HepG2 (cell line): ENCODE results near the gene B3GALT5. TPM values are rescaled to one million over a fixed set of nuclear protein-coding genes. Genes with fewer than 3 reads are reported as not detected.

Experiments
- ATAC-seq: fragments of 200-7000 bp; cut with Tn5 transposase; 3 replicates; pipeline ENCODE4 v1.9.1; 2020; ENCODE audit warnings: mild to moderate bottlenecking, moderate library complexity
- BruUV-seq: library from RNA; stranded (reverse); fragments of 400-500 nt; replicated peaks from 2 replicates; lab custom pipeline; 2021; lab: Mats Ljungman, UMichigan
- CTCF ChIA-PET: fragments of 300-600 bp; formaldehyde crosslinking; extraction: SDS; loops from one replicate; lab custom pipeline; 2021; ENCODE audit warnings: low total read pairs, inconsistent platforms, low intra/inter-chr PET ratio; lab: Yijun Ruan, JAX
- POLR2A ChIA-PET: fragments of 350-600 bp; sonication (Branson Sonifier 250); formaldehyde crosslinking; loops from one replicate; lab custom pipeline; 2020; ENCODE audit warnings: antibody characterized with exemption, inconsistent platforms; lab: Yijun Ruan, JAX
- DNase-seq: peaks from one replicate; pipeline ENCODE4 v3.0.0-alpha.2; 2015; ENCODE audit warnings: low spot score
- FAIRE-seq: peaks from 3 replicates; lab custom pipeline; 2011; peaks lifted over from hg19 to GRCh38; lab: Jason Lieb, UNC
- H2AFZ ChIP-seq: one replicate; pipeline ENCODE4 v1.6.1; 2011; ENCODE audit warnings: low read length, inconsistent platforms
- H3K27ac ChIP-seq: fragments of 300-600 bp; 3 replicates; pipeline ENCODE4 v1.8.0; 2011; ENCODE audit warnings: mixed run types, mild to moderate bottlenecking, mixed read lengths, low read length, inconsistent platforms; ENCODE audit not compliant: insufficient read depth; ENCODE audit errors: extremely low read length
- H3K27me3 ChIP-seq, 2 experiments: fragments of 200-600 bp in 1 of 2; 2 replicates in 1 of 2; 3 replicates in 1 of 2; pipeline versions ENCODE4 v1.6.0 to v1.8.0; 2011; ENCODE audit warnings: low read length in 2 of 2, mild to moderate bottlenecking in 2 of 2, moderate library complexity in 2 of 2, inconsistent platforms in 1 of 2; ENCODE audit not compliant: insufficient read depth in 2 of 2, control insufficient read depth in 1 of 2
- H3K36me3 ChIP-seq, 2 experiments: fragments of 200-600 bp in 1 of 2; replicated peaks in 1 of 2; 2 replicates in 1 of 2; 3 replicates in 1 of 2; pipeline versions ENCODE4 v1.5.1 to v1.8.0; 2011; ENCODE audit warnings: low read length in 2 of 2, inconsistent platforms in 1 of 2; ENCODE audit not compliant: insufficient read depth in 2 of 2, control insufficient read depth in 1 of 2
- H3K4me1 ChIP-seq: 2 replicates; pipeline ENCODE4 v1.5.1; 2012; ENCODE audit warnings: low read length, inconsistent platforms; ENCODE audit not compliant: insufficient read depth
- H3K4me2 ChIP-seq: 2 replicates; pipeline ENCODE4 v1.6.0; 2011; ENCODE audit warnings: low read depth, low read length, inconsistent platforms
- H3K4me3 ChIP-seq, 3 experiments: fragments of 200-600 bp in 1 of 3; sonication (generic), shearing (Covaris generic) in 1 of 3; replicated peaks in 1 of 3; 2 replicates each; pipeline ENCODE4 v1.5.1; 2011 to 2016; ENCODE audit warnings: low read length in 3 of 3, inconsistent platforms in 2 of 3, low read depth in 2 of 3, mild to moderate bottlenecking in 2 of 3, control low read depth in 1 of 3, mixed read lengths in 1 of 3; ENCODE audit not compliant: insufficient read depth in 1 of 3
- H3K79me2 ChIP-seq: one replicate; pipeline ENCODE4 v1.6.1; 2011; ENCODE audit warnings: low read length, inconsistent platforms; ENCODE audit not compliant: insufficient read depth
- H3K9ac ChIP-seq: 2 replicates; pipeline ENCODE4 v1.6.0; 2011; ENCODE audit warnings: mild to moderate bottlenecking, low read depth, low read length, inconsistent platforms; ENCODE audit not compliant: insufficient read depth
- H3K9me3 ChIP-seq: 2 replicates; pipeline ENCODE4 v1.5.1; 2012; ENCODE audit warnings: mild to moderate bottlenecking, low read length
- H4K20me1 ChIP-seq: 2 replicates; pipeline ENCODE4 v1.6.0; 2011; ENCODE audit warnings: inconsistent platforms, mild to moderate bottlenecking, low read length, moderate library complexity; ENCODE audit not compliant: insufficient read depth
- PAXIP1 ChIP-seq: sonication (generic); formaldehyde crosslinking; conservative IDR thresholded peaks from 2 replicates; pipeline ENCODE4 v1.4.0; 2020; ENCODE audit warnings: mild to moderate bottlenecking, missing genetic modification reagents, moderate library complexity
- ZNF263 ChIP-seq: sonication (generic); formaldehyde crosslinking; IDR thresholded peaks from 2 replicates; pipeline ENCODE4 v1.4.0; 2020; ENCODE audit warnings: missing genetic modification reagents
- ZNF430 ChIP-seq: sonication (generic); formaldehyde crosslinking; IDR thresholded peaks from 2 replicates; pipeline ENCODE4 v1.9.0; 2021; ENCODE audit warnings: mild to moderate bottlenecking, missing genetic modification reagents
- ZNF543 ChIP-seq: sonication (generic); formaldehyde crosslinking; IDR thresholded peaks from 2 replicates; pipeline ENCODE4 v1.4.0; 2020; ENCODE audit warnings: mild to moderate bottlenecking, missing genetic modification reagents
- ZNF564 ChIP-seq: sonication (generic); formaldehyde crosslinking; IDR thresholded peaks from 2 replicates; pipeline ENCODE4 v1.8.1; 2023; ENCODE audit warnings: mild to moderate bottlenecking, missing genetic modification reagents
- ZNF572 ChIP-seq: sonication (generic); formaldehyde crosslinking; IDR thresholded peaks from 2 replicates; pipeline ENCODE4 v1.5.1; 2020; ENCODE audit warnings: mild to moderate bottlenecking, missing genetic modification reagents
- ZNF670 ChIP-seq: sonication (generic); formaldehyde crosslinking; IDR thresholded peaks from 2 replicates; pipeline ENCODE4 v1.8.0; 2022; ENCODE audit warnings: mild to moderate bottlenecking, missing genetic modification reagents, borderline replicate concordance
- WGBS: methylation state at CpG from one replicate; pipeline ENCODE4 v1.1.6; 2017; ENCODE audit warnings: low lambda C conversion rate; 5-methylcytosine and 5-hydroxymethylcytosine counted together
- in situ Hi-C: cut with HindIII; loops from 2 replicates; pipeline ENCODE4 v1.10.0; 2017; ENCODE audit warnings: low pct_unique_long_range_greater_than_20kb; ENCODE audit not compliant: extremely low pct_ligation_motif_present
- intact Hi-C: fragments of 100-400 bp; cut with micrococcal nuclease; formaldehyde crosslinking; loops from one replicate; pipeline ENCODE4 v1.10.0; 2022; ENCODE audit not compliant: unreplicated experiment
- polyA plus RNA-seq, 8 experiments: library from polyadenylated mRNA; depleted of rRNA in 3 of 8; stranded (reverse) in 7 of 8; unstranded in 1 of 8; fragments of >200 nt; fragmentation: Illumina TruSeq in 4 of 8; extraction: Trizol in 4 of 8; gene quantifications; 2 replicates each; pipeline versions ENCODE4 v1.2.1 to v1.2.3, GENCODE V29; 2011 to 2016; ENCODE audit warnings: low read depth in 4 of 8, missing spikeins in 1 of 8, mixed read lengths in 1 of 8; ENCODE audit not compliant: insufficient read depth in 1 of 8
- total RNA-seq, 5 experiments: library from RNA; depleted of rRNA; stranded (reverse); fragments of >200 nt; fragmentation: Illumina TruSeq; extraction: Trizol; gene quantifications; 2 replicates each; pipeline ENCODE4 v1.2.3, GENCODE V29; 2016; ENCODE audit warnings: low read depth in 1 of 5
- TF ChIP-seq, protein P1 (sequence below): sonication (generic); formaldehyde crosslinking; IDR thresholded peaks from 2 replicates; pipeline ENCODE4 v1.4.0; 2020; ENCODE audit warnings: missing genetic modification reagents
- TF ChIP-seq, protein P2 (sequence below): sonication (generic); formaldehyde crosslinking; IDR thresholded peaks from 2 replicates; pipeline ENCODE4 v1.9.0; 2021; ENCODE audit warnings: missing genetic modification reagents, borderline replicate concordance

The B3GALT5 gene
- total and polyA plus RNA-seq, 2 of the 13 experiments (the other 11 are each of a cell fraction or from before 2014, with no cell fraction given), result 0.02 to 0.03 TPM

- TF ChIP-seq, protein P1, sequence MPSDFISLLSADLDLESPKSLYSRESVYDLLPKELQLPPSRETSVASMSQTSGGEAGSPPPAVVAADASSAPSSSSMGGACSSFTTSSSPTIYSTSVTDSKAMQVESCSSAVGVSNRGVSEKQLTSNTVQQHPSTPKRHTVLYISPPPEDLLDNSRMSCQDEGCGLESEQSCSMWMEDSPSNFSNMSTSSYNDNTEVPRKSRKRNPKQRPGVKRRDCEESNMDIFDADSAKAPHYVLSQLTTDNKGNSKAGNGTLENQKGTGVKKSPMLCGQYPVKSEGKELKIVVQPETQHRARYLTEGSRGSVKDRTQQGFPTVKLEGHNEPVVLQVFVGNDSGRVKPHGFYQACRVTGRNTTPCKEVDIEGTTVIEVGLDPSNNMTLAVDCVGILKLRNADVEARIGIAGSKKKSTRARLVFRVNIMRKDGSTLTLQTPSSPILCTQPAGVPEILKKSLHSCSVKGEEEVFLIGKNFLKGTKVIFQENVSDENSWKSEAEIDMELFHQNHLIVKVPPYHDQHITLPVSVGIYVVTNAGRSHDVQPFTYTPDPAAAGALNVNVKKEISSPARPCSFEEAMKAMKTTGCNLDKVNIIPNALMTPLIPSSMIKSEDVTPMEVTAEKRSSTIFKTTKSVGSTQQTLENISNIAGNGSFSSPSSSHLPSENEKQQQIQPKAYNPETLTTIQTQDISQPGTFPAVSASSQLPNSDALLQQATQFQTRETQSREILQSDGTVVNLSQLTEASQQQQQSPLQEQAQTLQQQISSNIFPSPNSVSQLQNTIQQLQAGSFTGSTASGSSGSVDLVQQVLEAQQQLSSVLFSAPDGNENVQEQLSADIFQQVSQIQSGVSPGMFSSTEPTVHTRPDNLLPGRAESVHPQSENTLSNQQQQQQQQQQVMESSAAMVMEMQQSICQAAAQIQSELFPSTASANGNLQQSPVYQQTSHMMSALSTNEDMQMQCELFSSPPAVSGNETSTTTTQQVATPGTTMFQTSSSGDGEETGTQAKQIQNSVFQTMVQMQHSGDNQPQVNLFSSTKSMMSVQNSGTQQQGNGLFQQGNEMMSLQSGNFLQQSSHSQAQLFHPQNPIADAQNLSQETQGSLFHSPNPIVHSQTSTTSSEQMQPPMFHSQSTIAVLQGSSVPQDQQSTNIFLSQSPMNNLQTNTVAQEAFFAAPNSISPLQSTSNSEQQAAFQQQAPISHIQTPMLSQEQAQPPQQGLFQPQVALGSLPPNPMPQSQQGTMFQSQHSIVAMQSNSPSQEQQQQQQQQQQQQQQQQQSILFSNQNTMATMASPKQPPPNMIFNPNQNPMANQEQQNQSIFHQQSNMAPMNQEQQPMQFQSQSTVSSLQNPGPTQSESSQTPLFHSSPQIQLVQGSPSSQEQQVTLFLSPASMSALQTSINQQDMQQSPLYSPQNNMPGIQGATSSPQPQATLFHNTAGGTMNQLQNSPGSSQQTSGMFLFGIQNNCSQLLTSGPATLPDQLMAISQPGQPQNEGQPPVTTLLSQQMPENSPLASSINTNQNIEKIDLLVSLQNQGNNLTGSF, result no peak
- no peak for TF ChIP-seq ZNF263 (CRISPR knock-in tag)
- TF ChIP-seq, all 625 proteins: peak for 0
These were observed 28.0 kb downstream of the B3GALT5 start (continued) for GRCh38 chr21:39640754-39641153.

DNA sequence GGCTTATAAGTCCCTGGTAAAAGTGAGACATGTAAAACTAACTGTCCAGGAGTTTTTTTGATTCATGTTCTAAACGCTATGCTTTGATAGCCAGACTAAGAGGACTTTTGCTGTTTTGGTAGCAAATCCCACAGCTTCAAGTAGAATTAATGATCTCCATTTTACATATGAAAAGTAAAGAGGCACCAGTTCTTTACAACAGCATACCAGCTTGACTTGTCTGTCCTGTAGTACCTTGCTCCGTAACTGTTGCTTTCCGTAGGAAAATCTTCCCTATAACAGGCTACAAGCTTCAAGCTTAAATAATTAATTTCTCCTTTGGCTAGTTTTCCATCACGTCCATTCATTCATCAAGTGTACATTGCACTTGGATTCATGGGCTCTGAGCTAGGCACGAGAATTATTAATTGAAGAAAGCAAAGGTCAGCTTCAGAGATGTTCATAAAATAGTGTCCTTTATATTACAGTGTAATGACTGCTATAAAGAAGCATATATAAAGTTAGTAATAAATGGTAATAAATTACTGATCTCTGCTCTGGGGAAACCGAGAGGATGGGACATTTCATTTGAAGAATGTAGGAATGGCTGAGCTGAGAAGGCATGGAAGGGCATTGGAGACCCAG, 29.2 kb downstream of the B3GALT5 start:
- H3K36me3 ChIP-seq, result no peaks in the 10 kb centered on the region
- CTCF ChIA-PET, result no interaction called here
- no peak for TF ChIP-seq ZNF543 (CRISPR knock-in tag)
- no peak for TF ChIP-seq ZNF430 (CRISPR knock-in tag)
- TF ChIP-seq, protein P2, sequence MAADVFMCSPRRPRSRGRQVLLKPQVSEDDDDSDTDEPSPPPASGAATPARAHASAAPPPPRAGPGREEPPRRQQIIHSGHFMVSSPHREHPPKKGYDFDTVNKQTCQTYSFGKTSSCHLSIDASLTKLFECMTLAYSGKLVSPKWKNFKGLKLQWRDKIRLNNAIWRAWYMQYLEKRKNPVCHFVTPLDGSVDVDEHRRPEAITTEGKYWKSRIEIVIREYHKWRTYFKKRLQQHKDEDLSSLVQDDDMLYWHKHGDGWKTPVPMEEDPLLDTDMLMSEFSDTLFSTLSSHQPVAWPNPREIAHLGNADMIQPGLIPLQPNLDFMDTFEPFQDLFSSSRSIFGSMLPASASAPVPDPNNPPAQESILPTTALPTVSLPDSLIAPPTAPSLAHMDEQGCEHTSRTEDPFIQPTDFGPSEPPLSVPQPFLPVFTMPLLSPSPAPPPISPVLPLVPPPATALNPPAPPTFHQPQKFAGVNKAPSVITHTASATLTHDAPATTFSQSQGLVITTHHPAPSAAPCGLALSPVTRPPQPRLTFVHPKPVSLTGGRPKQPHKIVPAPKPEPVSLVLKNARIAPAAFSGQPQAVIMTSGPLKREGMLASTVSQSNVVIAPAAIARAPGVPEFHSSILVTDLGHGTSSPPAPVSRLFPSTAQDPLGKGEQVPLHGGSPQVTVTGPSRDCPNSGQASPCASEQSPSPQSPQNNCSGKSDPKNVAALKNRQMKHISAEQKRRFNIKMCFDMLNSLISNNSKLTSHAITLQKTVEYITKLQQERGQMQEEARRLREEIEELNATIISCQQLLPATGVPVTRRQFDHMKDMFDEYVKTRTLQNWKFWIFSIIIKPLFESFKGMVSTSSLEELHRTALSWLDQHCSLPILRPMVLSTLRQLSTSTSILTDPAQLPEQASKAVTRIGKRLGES (CRISPR knock-in tag), result no peak
- no peak for TF ChIP-seq ZNF572 (CRISPR knock-in tag)
- no peak for TF ChIP-seq PAXIP1 (CRISPR knock-in tag)
- TF ChIP-seq ZNF564 (CRISPR knock-in tag), result no peak
- no peak for TF ChIP-seq ZNF670 (CRISPR knock-in tag)

More for the DNA sequence above, 29.2 kb downstream of the B3GALT5 start:
- POLR2A ChIA-PET, result no interaction called here
- DNase-seq (no peak), ATAC-seq (no peak), FAIRE-seq (no peak)
- H2AFZ ChIP-seq, result no peak overlapping the region
- H4K20me1 ChIP-seq, result no peaks in the 10 kb centered on the region
- BruUV-seq, result no TSS peak
- peaks cover 0 to 13% of the 10 kb centered on the region in 2 experiments; a peak in 2 of 5 replicates for H3K27me3 ChIP-seq
- in situ Hi-C loops (no loop called here), intact Hi-C loops (no loop called here)
- no peak overlapping the region for H3K9ac ChIP-seq
- H3K79me2 ChIP-seq, result no peaks in the 10 kb centered on the region
- no peak overlapping the region for H3K4me2 ChIP-seq
- H3K4me1 ChIP-seq, result no peaks in the 10 kb centered on the region
- H3K4me3 ChIP-seq, result no peak overlapping the region
- 29% methylated on average over 6 of the region's 6 CpGs for WGBS
- no peak overlapping the region for H3K27ac ChIP-seq
- H3K9me3 ChIP-seq, result no peaks in the 10 kb centered on the region
